Brain microvascular endothelial cell (primary cell): ENCODE data around the gene NDOR1.

Source experiments
- DNase-seq: peaks from one replicate; pipeline ENCODE4 v3.0.0-alpha.2; 2020
- H3K27ac ChIP-seq: fragments of 250-450 bp; sonication (Bioruptor Pico); 2 replicates; pipeline ENCODE4 v1.5.1; 2020; ENCODE audit warnings: mild to moderate bottlenecking, moderate library complexity
- H3K27me3 ChIP-seq: fragments of 250-450 bp; sonication (Bioruptor Pico); replicated peaks from 2 replicates; pipeline ENCODE4 v1.5.1; 2020; ENCODE audit warnings: mild to moderate bottlenecking
- H3K36me3 ChIP-seq: fragments of 250-450 bp; sonication (Bioruptor Pico); replicated peaks from 2 replicates; pipeline ENCODE4 v1.5.1; 2020; ENCODE audit warnings: mild to moderate bottlenecking
- H3K4me3 ChIP-seq: 2 replicates; pipeline ENCODE4 v1.5.1; 2011; ENCODE audit warnings: low read depth, mild to moderate bottlenecking, control low read depth, low read length, moderate library complexity
- in situ Hi-C: cut with HindIII; loops from 2 replicates; pipeline ENCODE4 v1.10.0; 2017; ENCODE audit warnings: low sequenced_read_pairs, low pct_ligation_motif_present
- TF ChIP-seq, protein P1 (sequence below): IDR thresholded peaks from 2 replicates; pipeline ENCODE4 v1.5.1; 2011; ENCODE audit warnings: low read depth, mild to moderate bottlenecking, moderate library complexity, low read length, control low read depth, inconsistent platforms; ENCODE audit errors: missing control alignments

NDOR1 gene

DNA sequence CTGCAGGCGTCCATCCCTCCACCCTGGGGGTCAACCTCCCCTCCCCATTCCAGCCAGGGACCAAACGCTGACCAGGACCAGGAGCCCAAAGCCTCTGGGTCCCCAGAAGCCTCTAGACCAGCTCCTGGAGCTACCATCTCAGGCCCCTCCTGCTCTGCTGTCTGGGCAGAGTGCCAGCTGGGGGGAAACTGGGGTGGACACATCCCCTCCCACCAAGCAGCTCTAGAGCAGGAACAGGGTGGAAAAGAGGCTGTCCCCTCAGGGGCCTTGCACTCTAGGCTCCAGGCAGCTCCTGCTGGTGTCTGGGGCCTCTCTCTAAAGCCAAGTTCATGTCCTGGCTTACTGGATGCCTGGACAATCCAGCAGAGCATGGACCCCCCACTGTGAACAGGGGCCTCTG lies 12.6 kb upstream of the NDOR1 start:
- Histone ChIP-seq H3K27me3 (no peaks in the 10 kb centered on the region), H3K36me3 (peaks cover 13% of the 10 kb centered on the region), H3K27ac (no peak overlapping the region), H3K4me3 (no peak overlapping the region)
- no peak for DNase-seq
- TF ChIP-seq, protein P1, sequence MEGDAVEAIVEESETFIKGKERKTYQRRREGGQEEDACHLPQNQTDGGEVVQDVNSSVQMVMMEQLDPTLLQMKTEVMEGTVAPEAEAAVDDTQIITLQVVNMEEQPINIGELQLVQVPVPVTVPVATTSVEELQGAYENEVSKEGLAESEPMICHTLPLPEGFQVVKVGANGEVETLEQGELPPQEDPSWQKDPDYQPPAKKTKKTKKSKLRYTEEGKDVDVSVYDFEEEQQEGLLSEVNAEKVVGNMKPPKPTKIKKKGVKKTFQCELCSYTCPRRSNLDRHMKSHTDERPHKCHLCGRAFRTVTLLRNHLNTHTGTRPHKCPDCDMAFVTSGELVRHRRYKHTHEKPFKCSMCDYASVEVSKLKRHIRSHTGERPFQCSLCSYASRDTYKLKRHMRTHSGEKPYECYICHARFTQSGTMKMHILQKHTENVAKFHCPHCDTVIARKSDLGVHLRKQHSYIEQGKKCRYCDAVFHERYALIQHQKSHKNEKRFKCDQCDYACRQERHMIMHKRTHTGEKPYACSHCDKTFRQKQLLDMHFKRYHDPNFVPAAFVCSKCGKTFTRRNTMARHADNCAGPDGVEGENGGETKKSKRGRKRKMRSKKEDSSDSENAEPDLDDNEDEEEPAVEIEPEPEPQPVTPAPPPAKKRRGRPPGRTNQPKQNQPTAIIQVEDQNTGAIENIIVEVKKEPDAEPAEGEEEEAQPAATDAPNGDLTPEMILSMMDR, result no peak
- in situ Hi-C loops, result no loop called here

DNA sequence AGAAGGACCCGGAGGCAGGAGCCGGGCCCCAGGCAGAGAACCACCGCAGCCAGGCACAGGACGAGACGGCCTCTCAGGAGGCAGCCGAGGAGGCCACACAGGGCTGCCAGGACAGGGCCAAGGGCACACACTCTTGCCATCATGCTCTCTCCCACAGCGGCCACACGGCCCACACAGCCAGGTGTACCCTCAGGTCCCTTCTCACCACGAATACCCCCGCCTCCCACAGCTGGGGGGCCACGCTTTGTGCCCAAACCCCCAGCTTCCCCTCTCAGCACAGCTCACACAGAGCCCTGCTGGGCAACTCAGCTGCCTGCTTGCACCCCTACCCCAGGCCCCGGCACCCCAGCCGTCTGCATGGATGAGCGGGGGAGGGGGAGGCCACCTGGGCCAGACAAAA lies 11.7 kb upstream of the NDOR1 start:
- Histone ChIP-seq H3K36me3 (peaks cover 13% of the 10 kb centered on the region), H3K27ac (no peak overlapping the region), H3K4me3 (no peak overlapping the region), H3K27me3 (no peaks in the 10 kb centered on the region)
- DNase-seq, result no peak
- in situ Hi-C loops, result no loop called here
- TF ChIP-seq, protein P1, result no peak

DNA sequence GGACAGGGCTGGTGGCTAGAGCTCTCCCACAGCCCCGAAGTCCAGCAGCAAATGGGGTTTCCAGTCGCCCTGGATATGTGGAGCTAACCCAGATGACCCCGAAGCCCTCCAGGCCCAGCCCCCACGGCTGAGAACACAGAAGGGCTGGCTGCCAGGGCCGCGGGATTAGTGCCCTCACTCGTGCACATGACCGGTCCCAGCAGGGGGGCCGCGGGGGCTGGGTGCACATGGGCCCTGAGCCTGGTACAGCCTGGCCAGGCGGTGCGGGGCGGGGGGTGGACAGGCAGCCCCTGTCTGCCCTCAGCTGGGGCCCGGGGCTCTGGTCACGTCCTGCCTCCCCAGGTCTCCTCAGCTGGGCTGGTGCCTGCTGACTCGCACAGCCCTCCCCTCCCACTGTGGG lies 11.1 kb upstream of the NDOR1 start:
- no peak overlapping the region for H3K27ac ChIP-seq
- TF ChIP-seq, protein P1, result no peak
- H3K4me3 ChIP-seq, result no peak overlapping the region
- DNase-seq, result no peak
- no peaks in the 10 kb centered on the region for H3K27me3 ChIP-seq
- in situ Hi-C loops, result no loop called here
- H3K36me3 ChIP-seq, result peaks cover 13% of the 10 kb centered on the region

DNA sequence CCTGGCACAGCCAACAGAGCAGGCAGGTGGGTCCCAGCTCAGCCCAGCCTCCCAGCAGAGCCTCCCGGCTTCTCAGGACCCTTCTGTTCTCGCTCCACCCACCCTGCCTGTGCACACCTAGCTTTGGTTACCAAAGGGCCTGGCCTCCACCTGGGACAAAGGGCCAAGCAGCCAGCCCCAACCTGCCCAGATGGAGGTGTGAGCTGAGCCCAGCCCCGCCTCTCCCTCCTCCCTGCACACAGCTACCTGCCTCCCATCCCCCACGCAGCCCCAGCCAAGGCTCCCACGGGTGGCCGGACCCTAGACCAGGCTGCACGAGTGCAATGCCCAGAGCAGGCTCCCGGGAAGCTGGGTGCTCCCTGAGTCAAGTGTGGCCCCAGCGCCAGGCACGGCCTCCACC lies 10.6 kb upstream of the NDOR1 start:
- in situ Hi-C loops, result no loop called here
- Histone ChIP-seq H3K4me3 (no peak overlapping the region), H3K27ac (no peak overlapping the region), H3K27me3 (no peaks in the 10 kb centered on the region), H3K36me3 (peaks cover 11% of the 10 kb centered on the region)
- TF ChIP-seq, protein P1, result no peak
- no peak for DNase-seq

DNA sequence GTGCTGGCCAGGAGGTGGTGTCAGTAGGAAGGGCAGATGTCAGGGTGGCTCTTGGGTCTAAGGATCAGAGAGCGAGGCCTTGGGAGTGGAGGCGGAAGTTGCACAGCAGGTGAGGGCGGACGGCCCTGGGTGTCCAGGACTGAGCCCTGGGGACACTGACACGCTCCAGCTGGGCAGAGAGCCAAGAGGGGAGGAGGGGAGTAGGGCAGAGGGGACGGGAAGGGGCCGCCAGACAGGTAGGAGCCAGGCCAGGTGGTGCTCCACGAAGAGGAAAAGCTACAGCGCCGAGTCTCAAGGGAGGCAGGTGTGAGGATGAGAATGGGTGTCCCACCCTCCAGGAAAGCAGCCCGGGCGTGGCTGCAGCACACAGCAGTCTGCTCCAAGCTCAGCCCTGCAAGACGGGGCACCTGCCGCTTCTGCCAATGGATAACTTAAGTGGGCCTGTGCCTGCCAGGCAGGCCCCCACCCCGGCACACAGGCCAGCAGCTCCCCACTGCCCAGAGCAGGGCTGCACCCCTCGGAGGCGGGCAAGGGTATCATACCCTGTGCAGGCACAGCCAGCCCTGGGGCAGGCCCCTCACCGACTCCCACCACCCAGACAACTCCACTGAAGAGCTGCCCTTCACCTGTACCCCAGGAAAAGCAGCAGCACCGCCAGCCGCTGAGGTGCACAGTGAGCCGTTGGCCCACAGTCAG lies 9.8 kb upstream of the NDOR1 start:
- no peaks in the 10 kb centered on the region for H3K27me3 ChIP-seq
- H3K4me3 ChIP-seq, result no peak overlapping the region
- in situ Hi-C loops, result no loop called here
- TF ChIP-seq, protein P1, result no peak
- no peak for DNase-seq
- peaks cover 8% of the 10 kb centered on the region for H3K36me3 ChIP-seq
- no peak overlapping the region for H3K27ac ChIP-seq
